MM.1S (cell line): Measurements from ENCODE around the gene GAK.

Experiments used
- DNase-seq: peaks from one replicate; pipeline ENCODE4 v3.0.0-alpha.2; 2015
- H2AFZ ChIP-seq: fragments of 300-600 bp; sonication (generic); 2 replicates; pipeline ENCODE4 v1.6.0; 2016; ENCODE audit warnings: antibody characterized with exemption, low read length
- H3F3A ChIP-seq: fragments of 300-600 bp; sonication (generic); 2 replicates; pipeline ENCODE4 v1.6.1; 2016; ENCODE audit warnings: mild to moderate bottlenecking, antibody characterized with exemption, low read length, moderate library complexity, mixed read lengths; ENCODE audit not compliant: insufficient read depth
- H3K27ac ChIP-seq: fragments of 300-600 bp; sonication (generic); 2 replicates; pipeline ENCODE4 v1.5.1; 2016; ENCODE audit warnings: mild to moderate bottlenecking, low read length
- H3K27me3 ChIP-seq: fragments of 300-600 bp; sonication (generic); replicated peaks from 2 replicates; pipeline ENCODE4 v1.6.0; 2016; ENCODE audit warnings: low read length; ENCODE audit not compliant: insufficient read depth
- H3K36me3 ChIP-seq: fragments of 300-600 bp; sonication (generic); replicated peaks from 2 replicates; pipeline ENCODE4 v1.6.1; 2016; ENCODE audit warnings: mild to moderate bottlenecking, low read length, mixed read lengths; ENCODE audit not compliant: insufficient read depth
- H3K4me1 ChIP-seq: fragments of 300-600 bp; sonication (generic); 2 replicates; pipeline ENCODE4 v1.6.1; 2016; ENCODE audit warnings: low read length, mixed read lengths
- H3K4me2 ChIP-seq: fragments of 300-600 bp; sonication (generic); 2 replicates; pipeline ENCODE4 v1.6.0; 2016; ENCODE audit warnings: low read depth, low read length
- H3K4me3 ChIP-seq: fragments of 300-600 bp; sonication (generic); 2 replicates; pipeline ENCODE4 v1.5.1; 2016; ENCODE audit warnings: low read length, mixed read lengths
- H3K79me2 ChIP-seq: fragments of 300-600 bp; sonication (generic); 2 replicates; pipeline ENCODE4 v1.6.1; 2016; ENCODE audit warnings: mixed run types, low read length, mixed read lengths
- H3K9ac ChIP-seq: fragments of 300-600 bp; sonication (generic); 2 replicates; pipeline ENCODE4 v1.6.1; 2016; ENCODE audit warnings: low read length, mixed read lengths
- H3K9me2 ChIP-seq: fragments of 300-600 bp; sonication (generic); replicated peaks from 2 replicates; pipeline ENCODE4 v1.6.1; 2016; ENCODE audit warnings: mild to moderate bottlenecking, low read length, mixed read lengths; ENCODE audit not compliant: insufficient read depth
- H3K9me3 ChIP-seq: fragments of 300-600 bp; sonication (generic); replicated peaks from 2 replicates; pipeline ENCODE4 v1.6.1; 2016; ENCODE audit warnings: mild to moderate bottlenecking, low read length, mixed read lengths; ENCODE audit not compliant: insufficient read depth
- H4K20me1 ChIP-seq: fragments of 300-600 bp; sonication (generic); 2 replicates; pipeline ENCODE4 v1.6.1; 2016; ENCODE audit warnings: mild to moderate bottlenecking, low read length, moderate library complexity, mixed read lengths; ENCODE audit not compliant: insufficient read depth
- EZH2 ChIP-seq: fragments of 300-600 bp; sonication (generic); optimal IDR thresholded peaks from 2 replicates; pipeline ENCODE3; 2017; ENCODE audit warnings: low read depth, mild to moderate bottlenecking, antibody characterized with exemption, low read length, mixed read lengths
- EZH2phosphoT487 ChIP-seq: fragments of 300-600 bp; sonication (generic); IDR thresholded peaks from 2 replicates; pipeline ENCODE4 v1.6.1; 2018; ENCODE audit warnings: antibody characterized with exemption, low read length
- TF ChIP-seq, protein P1 (sequence below): fragments of 300-600 bp; sonication (generic); IDR thresholded peaks from 2 replicates; pipeline ENCODE4 v1.5.1; 2016; ENCODE audit warnings: antibody characterized with exemption, low read length, mixed read lengths

GAK gene

DNA sequence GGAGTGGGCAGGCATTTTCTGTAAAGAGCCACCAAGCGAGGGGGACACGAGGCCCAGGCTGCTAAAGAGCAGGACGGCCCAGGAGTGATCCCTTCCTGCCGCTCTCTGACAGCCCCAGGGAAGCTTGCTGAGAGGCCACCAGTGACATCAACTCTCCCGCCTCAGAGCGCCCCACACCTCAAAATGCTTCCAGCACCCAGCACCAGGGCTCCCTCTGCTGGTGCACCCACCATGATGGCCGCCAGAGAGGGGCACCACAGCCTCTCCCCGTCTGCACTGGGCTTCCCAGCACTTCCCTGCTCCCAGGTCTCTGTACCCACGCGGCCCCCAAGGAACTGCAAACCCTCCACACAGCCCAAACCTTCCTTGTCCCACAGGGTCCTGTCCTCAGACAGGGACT, 40.4 kb downstream of the GAK start:
- H3K9me3 ChIP-seq: no peaks in the 10 kb centered on the region
- H3K4me2 ChIP-seq: no peak overlapping the region
- no peak overlapping the region for H3K4me3 ChIP-seq
- H3K9me2 ChIP-seq: no peaks in the 10 kb centered on the region
- no peaks in the 10 kb centered on the region for H3K27me3 ChIP-seq
- TF ChIP-seq EZH2phosphoT487: no peak
- TF ChIP-seq, protein P1, sequence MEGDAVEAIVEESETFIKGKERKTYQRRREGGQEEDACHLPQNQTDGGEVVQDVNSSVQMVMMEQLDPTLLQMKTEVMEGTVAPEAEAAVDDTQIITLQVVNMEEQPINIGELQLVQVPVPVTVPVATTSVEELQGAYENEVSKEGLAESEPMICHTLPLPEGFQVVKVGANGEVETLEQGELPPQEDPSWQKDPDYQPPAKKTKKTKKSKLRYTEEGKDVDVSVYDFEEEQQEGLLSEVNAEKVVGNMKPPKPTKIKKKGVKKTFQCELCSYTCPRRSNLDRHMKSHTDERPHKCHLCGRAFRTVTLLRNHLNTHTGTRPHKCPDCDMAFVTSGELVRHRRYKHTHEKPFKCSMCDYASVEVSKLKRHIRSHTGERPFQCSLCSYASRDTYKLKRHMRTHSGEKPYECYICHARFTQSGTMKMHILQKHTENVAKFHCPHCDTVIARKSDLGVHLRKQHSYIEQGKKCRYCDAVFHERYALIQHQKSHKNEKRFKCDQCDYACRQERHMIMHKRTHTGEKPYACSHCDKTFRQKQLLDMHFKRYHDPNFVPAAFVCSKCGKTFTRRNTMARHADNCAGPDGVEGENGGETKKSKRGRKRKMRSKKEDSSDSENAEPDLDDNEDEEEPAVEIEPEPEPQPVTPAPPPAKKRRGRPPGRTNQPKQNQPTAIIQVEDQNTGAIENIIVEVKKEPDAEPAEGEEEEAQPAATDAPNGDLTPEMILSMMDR: no peak
- TF ChIP-seq EZH2: no peak
- H3K36me3 ChIP-seq: peaks cover 13% of the 10 kb centered on the region
- H3K4me1 ChIP-seq: no peaks in the 10 kb centered on the region
- DNase-seq: no peak
- no peak overlapping the region for H3K27ac ChIP-seq
- no peaks in the 10 kb centered on the region for H4K20me1 ChIP-seq
- H3K79me2 ChIP-seq: no peaks in the 10 kb centered on the region
- no peak overlapping the region for H3K9ac ChIP-seq
- no peak overlapping the region for H2AFZ ChIP-seq
- no peaks in the 10 kb centered on the region for H3F3A ChIP-seq

DNA sequence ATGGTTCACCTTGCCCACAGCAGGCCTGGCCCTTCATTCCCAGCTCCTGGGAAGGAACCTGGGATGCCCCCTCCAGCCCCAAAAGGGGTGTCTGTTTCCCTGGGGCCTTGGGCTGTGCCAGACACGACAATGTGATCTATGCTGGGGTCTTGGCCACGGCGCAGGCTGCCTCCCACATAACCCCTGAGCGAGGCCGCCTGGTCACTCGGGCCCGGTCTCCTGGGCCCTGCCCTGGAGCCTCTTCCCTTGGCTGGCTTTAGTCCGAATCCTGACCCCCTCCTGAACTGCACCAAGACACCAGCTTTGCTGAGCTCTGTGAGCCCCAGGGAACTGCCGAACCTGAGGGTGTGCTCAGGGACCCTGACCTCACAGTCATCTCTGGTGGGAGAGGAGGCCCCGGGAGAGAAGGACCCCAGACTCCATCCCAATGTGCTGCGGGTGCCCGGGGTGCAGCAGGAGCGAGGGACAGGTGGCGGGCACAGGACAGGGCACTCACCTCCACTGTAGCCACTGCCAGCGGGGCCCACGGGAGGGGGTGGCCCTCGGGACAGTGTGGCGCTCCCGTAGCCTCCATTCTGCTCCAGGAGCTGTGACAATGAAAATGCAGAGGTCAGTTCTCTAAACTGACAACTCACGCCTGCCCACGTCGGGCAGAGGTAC, 42.0 kb downstream of the GAK start:
- no peaks in the 10 kb centered on the region for H4K20me1 ChIP-seq
- no peak overlapping the region for H3K4me2 ChIP-seq
- H3K36me3 ChIP-seq: peaks cover 6% of the 10 kb centered on the region; the same call in 1 of the 2 replicates
- no peaks in the 10 kb centered on the region for H3K9me3 ChIP-seq
- H3K4me3 ChIP-seq: no peak overlapping the region
- H2AFZ ChIP-seq: no peak overlapping the region
- H3K9me2 ChIP-seq: no peaks in the 10 kb centered on the region
- no peak overlapping the region for H3K27ac ChIP-seq
- DNase-seq: no peak
- H3K79me2 ChIP-seq: no peaks in the 10 kb centered on the region
- no peaks in the 10 kb centered on the region for H3K4me1 ChIP-seq
- H3K27me3 ChIP-seq: no peaks in the 10 kb centered on the region
- H3K9ac ChIP-seq: no peak overlapping the region
- no peaks in the 10 kb centered on the region for H3F3A ChIP-seq
- TF ChIP-seq, protein P1: no peak
- TF ChIP-seq EZH2phosphoT487 (no peak), EZH2 (no peak)

DNA sequence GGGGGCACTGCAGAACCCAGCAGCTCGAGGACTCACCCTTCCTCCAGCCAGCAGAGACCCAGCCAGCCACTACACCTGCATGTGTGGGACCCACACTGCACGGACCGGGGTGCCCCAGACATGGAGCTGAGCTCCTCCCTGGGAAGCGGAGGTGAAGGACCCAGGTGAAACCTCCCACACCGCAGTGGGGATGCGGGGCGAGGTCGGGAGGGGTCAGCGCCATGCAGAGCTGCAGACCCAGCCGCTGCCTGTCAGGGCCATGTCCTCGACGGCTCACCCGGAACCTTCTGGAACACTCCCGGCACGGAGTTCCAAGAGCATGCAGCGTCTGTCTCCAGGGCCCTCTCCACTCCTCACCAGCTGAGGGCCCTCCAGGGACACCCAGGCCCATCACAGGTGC, 42.6 kb downstream of the GAK start:
- Histone ChIP-seq H3K27me3 (no peaks in the 10 kb centered on the region), H3F3A (no peaks in the 10 kb centered on the region), H3K4me1 (no peaks in the 10 kb centered on the region), H3K36me3 (peaks cover 6% of the 10 kb centered on the region; the same call in 1 of the 2 replicates), H2AFZ (no peak overlapping the region), H3K4me3 (no peak overlapping the region), H3K27ac (no peak overlapping the region), H3K4me2 (no peak overlapping the region), H3K9me3 (no peaks in the 10 kb centered on the region), H3K9ac (no peak overlapping the region), H4K20me1 (no peaks in the 10 kb centered on the region), H3K79me2 (no peaks in the 10 kb centered on the region), H3K9me2 (no peaks in the 10 kb centered on the region)
- DNase-seq: no peak
- TF ChIP-seq EZH2phosphoT487: no peak
- TF ChIP-seq EZH2: no peak
- TF ChIP-seq, protein P1: no peak
